Kidney (tissue), 14 donors: ENCODE measurements around the gene SMOC1. TPM values are rescaled to one million over a fixed set of nuclear protein-coding genes. Genes with fewer than 3 reads are reported as not detected.

Experiments
- DNase-seq, 5 donors: peaks; one replicate each; pipeline ENCODE4 v3.0.0-alpha.2; 2013 to 2020
- FAIRE-seq: peaks from 2 replicates; lab custom pipeline; 2012; peaks lifted over from hg19 to GRCh38; lab: Jason Lieb, UNC
- H3K27ac ChIP-seq, 2 donors: one replicate each; pipeline ENCODE4 v1.7.0; 2013; ENCODE audit warnings: low read depth in 2 of 2, low read length in 2 of 2, inconsistent platforms in 1 of 2
- H3K27me3 ChIP-seq: one replicate; pipeline ENCODE4 v1.7.1; 2013; ENCODE audit warnings: low read length, inconsistent platforms; ENCODE audit not compliant: control insufficient read depth, insufficient read depth
- H3K36me3 ChIP-seq, 3 donors: one replicate each; pipeline versions ENCODE4 v1.7.0 to v1.7.1; 2013; ENCODE audit warnings: low read length in 3 of 3, control low read depth in 1 of 3, inconsistent platforms in 1 of 3; ENCODE audit not compliant: insufficient read depth in 3 of 3, control insufficient read depth in 2 of 3
- H3K4me1 ChIP-seq, 3 donors: one replicate each; pipeline versions ENCODE4 v1.7.0 to v1.7.1; 2013; ENCODE audit warnings: low read length in 3 of 3, inconsistent platforms in 1 of 3, low read depth in 1 of 3; ENCODE audit not compliant: control insufficient read depth in 2 of 3, insufficient read depth in 2 of 3
- H3K4me3 ChIP-seq, 3 donors: one replicate each; pipeline versions ENCODE4 v1.7.0 to v1.8.1; 2013; ENCODE audit warnings: low read length in 3 of 3, control low read depth in 1 of 3, inconsistent platforms in 1 of 3
- H3K9ac ChIP-seq, 3 donors: one replicate each; pipeline versions ENCODE4 v1.7.0 to v1.7.1; 2013; ENCODE audit warnings: low read length in 3 of 3, control low read depth in 1 of 3, inconsistent platforms in 1 of 3
- H3K9me3 ChIP-seq, 3 donors: one replicate each; pipeline versions ENCODE4 v1.7.0 to v1.7.1; 2013; ENCODE audit warnings: low read length in 3 of 3, control low read depth in 1 of 3, inconsistent platforms in 1 of 3; ENCODE audit not compliant: control insufficient read depth in 2 of 3, insufficient read depth in 1 of 3
- intact Hi-C: fragments of 100-400 bp; cut with DNase I; formaldehyde crosslinking; loops from one replicate; pipeline ENCODE4 v1.11.1; 2022
- polyA plus RNA-seq: library from polyadenylated mRNA; stranded (reverse); fragments of 350-450 nt; fragmentation: Illumina TruSeq; extraction: RNeasy Lipid Tissue Mini Kit (QIAGEN cat#74804); gene quantifications from one replicate; pipeline ENCODE4 v1.2.3, GENCODE V29; 2014; ENCODE audit warnings: low read depth, low replicate concordance; ENCODE audit not compliant: insufficient read depth
- total RNA-seq: library from RNA; stranded (reverse); fragmentation: NEBNext Ultra II Directional; extraction: Animal tissue kit (Norgen Biotek cat#: 25700); gene quantifications from one replicate; pipeline ENCODE4 v1.2.1, GENCODE V29; 2021
- TF ChIP-seq, protein P1 (sequence below): IDR thresholded peaks from 3 replicates; pipeline ENCODE4 v1.5.1; 2012; ENCODE audit warnings: mild to moderate bottlenecking, moderate library complexity, borderline replicate concordance; ENCODE audit not compliant: insufficient read depth; ENCODE audit errors: extremely low read depth
- donor health status: control.
- donor health status: control.
- donor health status: control.
- donor health status: control.
- donor health status: control.
- donor health status: DM: yes; HTN: yes; CAD: no.
- donor health status: Normal renal cell carcinoma (clear cell type).

Gene SMOC1
- total and polyA plus RNA-seq, 2 donors from 2014 or later = 1.2 to 2.8 TPM

DNA sequence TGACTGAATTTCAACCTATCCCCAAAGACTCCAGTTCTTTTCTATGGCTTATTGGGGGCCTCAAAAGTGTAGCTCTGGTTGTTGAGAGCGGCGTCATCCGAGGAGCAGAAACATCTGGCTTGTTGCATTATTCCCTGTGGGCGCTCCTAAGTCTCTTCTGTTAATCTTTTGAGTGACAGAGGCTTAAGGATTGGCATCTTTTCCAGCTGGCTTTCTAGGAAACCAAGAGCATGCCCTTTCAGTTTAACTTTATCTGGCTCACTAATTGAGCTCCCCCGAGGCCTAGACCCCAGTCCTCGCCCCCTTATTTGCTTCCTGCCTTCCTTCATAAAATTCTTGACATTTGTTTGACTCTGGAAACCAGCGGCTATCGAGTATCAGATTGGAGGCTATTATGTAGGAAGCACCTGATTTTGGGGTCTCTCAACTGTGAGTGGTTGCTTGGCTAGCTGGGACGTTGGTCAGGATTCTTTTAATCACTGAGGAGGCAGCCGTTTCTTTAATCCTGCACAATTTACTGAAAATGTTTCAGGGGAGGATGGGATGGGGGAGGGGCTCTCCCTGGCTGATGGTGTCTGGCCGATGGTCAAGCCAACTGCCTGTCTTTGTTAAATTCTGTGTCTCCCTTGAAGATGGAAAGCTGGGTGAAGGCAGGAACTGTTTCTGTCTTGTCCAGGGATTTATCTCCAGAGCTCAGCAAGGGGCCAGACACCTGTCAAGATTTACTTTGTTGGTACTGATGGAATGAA lies 3.1 kb downstream of the SMOC1 start:
- Histone ChIP-seq H3K27ac (no peak overlapping the region), H3K9me3 (no peaks in the 10 kb centered on the region), H3K4me1 (peaks cover 0 to 2% (median 0%) of the 10 kb centered on the region in 3 donors), H3K36me3 (no peaks in the 10 kb centered on the region), H3K27me3 (peaks cover 4% of the 10 kb centered on the region), H3K9ac (no peak overlapping the region), H3K4me3 (no peak overlapping the region)
- TF ChIP-seq, protein P1, sequence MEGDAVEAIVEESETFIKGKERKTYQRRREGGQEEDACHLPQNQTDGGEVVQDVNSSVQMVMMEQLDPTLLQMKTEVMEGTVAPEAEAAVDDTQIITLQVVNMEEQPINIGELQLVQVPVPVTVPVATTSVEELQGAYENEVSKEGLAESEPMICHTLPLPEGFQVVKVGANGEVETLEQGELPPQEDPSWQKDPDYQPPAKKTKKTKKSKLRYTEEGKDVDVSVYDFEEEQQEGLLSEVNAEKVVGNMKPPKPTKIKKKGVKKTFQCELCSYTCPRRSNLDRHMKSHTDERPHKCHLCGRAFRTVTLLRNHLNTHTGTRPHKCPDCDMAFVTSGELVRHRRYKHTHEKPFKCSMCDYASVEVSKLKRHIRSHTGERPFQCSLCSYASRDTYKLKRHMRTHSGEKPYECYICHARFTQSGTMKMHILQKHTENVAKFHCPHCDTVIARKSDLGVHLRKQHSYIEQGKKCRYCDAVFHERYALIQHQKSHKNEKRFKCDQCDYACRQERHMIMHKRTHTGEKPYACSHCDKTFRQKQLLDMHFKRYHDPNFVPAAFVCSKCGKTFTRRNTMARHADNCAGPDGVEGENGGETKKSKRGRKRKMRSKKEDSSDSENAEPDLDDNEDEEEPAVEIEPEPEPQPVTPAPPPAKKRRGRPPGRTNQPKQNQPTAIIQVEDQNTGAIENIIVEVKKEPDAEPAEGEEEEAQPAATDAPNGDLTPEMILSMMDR = no peak
- DNase-seq (peak in 2 of 5 donors; percentile 19 to 46), FAIRE-seq (no peak)
- intact Hi-C loops = no loop called here

DNA sequence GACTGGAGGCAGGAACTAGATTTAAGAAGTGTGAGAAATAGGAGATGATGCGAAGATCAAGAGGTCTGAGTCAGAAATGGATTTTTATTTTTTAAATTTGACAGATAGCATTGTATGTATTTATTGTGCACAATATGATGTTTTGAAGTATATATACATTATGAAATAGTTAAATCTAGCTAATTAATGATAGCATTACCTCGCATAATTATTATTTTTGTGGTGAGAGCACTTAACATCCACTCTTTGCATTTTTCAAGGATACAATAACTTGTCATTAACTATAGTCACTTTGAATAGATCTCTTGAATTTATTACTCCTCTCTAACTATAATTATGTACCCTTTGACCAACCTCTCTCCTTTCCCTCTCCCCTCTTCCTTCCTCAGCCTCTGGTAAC lies 3.7 kb downstream of the SMOC1 start:
- Histone ChIP-seq H3K9ac (no peak overlapping the region), H3K4me1 (peaks cover 0 to 2% (median 0%) of the 10 kb centered on the region in 3 donors), H3K4me3 (no peak overlapping the region), H3K27ac (no peak overlapping the region), H3K36me3 (no peaks in the 10 kb centered on the region), H3K27me3 (peaks cover 4% of the 10 kb centered on the region), H3K9me3 (no peaks in the 10 kb centered on the region)
- TF ChIP-seq, protein P1 = no peak
- intact Hi-C loops = no loop called here
- DNase-seq = no peak
- FAIRE-seq = no peak

DNA sequence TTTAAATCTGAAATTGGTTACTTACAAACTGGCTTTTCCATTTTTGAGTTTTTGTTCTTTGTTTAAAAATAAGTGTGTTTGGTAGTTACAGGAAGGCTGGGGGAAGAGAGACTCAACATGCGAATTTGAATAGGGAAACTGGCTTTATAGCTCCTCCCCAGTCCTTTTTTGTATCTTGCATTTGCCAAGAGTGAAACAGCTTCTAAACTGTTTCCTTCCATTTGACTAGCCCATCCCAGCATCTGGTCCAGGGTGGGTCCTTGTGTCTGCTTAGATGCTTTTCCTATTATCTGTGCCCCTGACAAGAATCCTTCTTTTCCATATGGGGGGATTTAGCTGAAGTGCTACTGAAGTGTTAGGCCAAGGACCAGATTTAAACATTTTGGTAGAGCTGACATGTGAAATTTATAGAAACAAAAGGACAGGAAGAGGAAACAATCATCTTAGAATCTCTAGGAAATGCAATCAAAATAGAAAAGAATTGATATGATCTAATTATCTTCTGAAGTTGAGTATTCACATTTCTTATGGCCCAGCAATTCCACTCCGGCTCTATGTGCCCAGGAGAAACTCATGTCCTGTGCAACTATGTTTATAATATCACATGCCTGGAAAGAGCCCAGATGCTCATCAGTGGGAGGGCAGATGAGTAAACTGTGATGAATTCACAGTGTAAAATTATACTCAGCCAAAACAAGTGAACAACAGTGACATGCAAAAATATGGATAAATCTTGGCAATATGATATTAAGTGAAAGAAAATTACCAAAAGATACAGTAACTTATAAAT lies 7.4 kb downstream of the SMOC1 start:
- no peak for DNase-seq
- Histone ChIP-seq H3K27me3 (no peaks in the 10 kb centered on the region), H3K9me3 (no peaks in the 10 kb centered on the region), H3K27ac (no peak overlapping the region), H3K36me3 (no peaks in the 10 kb centered on the region), H3K4me1 (no peaks in the 10 kb centered on the region), H3K9ac (no peak overlapping the region), H3K4me3 (no peak overlapping the region)
- TF ChIP-seq, protein P1 = no peak
- intact Hi-C loops = no loop called here
- FAIRE-seq = no peak
